Ishikawa (cell line): ENCODE measurements around the gene CPNE9.

Source experiments
- CEBPB ChIP-seq: IDR thresholded peaks from 2 replicates; pipeline ENCODE4 v1.6.1; 2012
- CREB1 ChIP-seq: IDR thresholded peaks from 2 replicates; pipeline ENCODE4 v1.6.1; 2012; ENCODE audit warnings: low read depth
- EGR1 ChIP-seq: IDR thresholded peaks from 2 replicates; pipeline ENCODE4 v1.6.1; 2012
- EP300 ChIP-seq: IDR thresholded peaks from 2 replicates; pipeline ENCODE4 v1.6.1; 2012; ENCODE audit warnings: borderline replicate concordance
- FOXM1 ChIP-seq: IDR thresholded peaks from 2 replicates; pipeline ENCODE4 v1.6.1; 2012; ENCODE audit warnings: low read depth, borderline replicate concordance
- NFIC ChIP-seq: IDR thresholded peaks from 2 replicates; pipeline ENCODE4 v1.6.1; 2012
- RAD21 ChIP-seq: IDR thresholded peaks from 2 replicates; pipeline ENCODE4 v1.6.1; 2012; ENCODE audit warnings: low read depth
- TAF1 ChIP-seq: IDR thresholded peaks from 2 replicates; pipeline ENCODE4 v1.6.1; 2012; ENCODE audit warnings: low read depth, mild to moderate bottlenecking
- TCF12 ChIP-seq: IDR thresholded peaks from 2 replicates; pipeline ENCODE4 v1.6.1; 2012; ENCODE audit warnings: low read depth
- TEAD4 ChIP-seq: IDR thresholded peaks from 2 replicates; pipeline ENCODE4 v1.6.1; 2012
- YY1 ChIP-seq: IDR thresholded peaks from 2 replicates; pipeline ENCODE4 v1.6.1; 2012; ENCODE audit warnings: low read depth
- ZBTB7A ChIP-seq: IDR thresholded peaks from 2 replicates; pipeline ENCODE4 v1.6.1; 2012; ENCODE audit warnings: low read depth
- TF ChIP-seq, protein P1 (sequence below): IDR thresholded peaks from 2 replicates; pipeline ENCODE4 v1.6.1; 2012
- TF ChIP-seq, protein P2 (sequence below): IDR thresholded peaks from 2 replicates; pipeline ENCODE4 v1.6.1; 2012
- TF ChIP-seq, protein P3 (sequence below): IDR thresholded peaks from 2 replicates; pipeline ENCODE4 v1.6.1; 2012; ENCODE audit warnings: low read depth, mild to moderate bottlenecking

Gene CPNE9

DNA sequence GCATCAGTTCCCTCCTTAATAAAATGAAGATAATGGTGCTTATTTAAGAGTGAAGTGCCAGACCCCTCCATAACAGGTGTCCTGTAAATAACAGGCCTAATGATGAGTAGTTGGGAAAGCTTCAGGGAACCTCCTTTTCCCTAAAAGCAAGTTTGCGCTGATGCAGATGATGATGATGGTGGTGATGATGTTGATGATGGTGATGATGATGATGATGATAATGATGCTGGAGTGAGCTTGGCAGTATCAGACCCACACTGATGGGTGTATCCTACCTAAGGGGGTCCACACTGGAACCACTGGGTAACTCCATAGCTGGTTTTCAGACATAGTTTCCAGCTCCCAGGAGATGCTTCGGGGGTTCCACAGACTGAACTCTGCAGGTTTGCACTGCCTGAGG, 29.9 kb upstream of the CPNE9 start:
- TF ChIP-seq EGR1 (no peak), YY1 (no peak), FOXM1 (no peak), RAD21 (no peak), NFIC (no peak), CREB1 (no peak)
- TF ChIP-seq, protein P1, sequence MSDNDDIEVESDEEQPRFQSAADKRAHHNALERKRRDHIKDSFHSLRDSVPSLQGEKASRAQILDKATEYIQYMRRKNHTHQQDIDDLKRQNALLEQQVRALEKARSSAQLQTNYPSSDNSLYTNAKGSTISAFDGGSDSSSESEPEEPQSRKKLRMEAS = no peak
- TF ChIP-seq, protein P2, sequence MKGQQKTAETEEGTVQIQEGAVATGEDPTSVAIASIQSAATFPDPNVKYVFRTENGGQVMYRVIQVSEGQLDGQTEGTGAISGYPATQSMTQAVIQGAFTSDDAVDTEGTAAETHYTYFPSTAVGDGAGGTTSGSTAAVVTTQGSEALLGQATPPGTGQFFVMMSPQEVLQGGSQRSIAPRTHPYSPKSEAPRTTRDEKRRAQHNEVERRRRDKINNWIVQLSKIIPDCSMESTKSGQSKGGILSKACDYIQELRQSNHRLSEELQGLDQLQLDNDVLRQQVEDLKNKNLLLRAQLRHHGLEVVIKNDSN = no peak

DNA sequence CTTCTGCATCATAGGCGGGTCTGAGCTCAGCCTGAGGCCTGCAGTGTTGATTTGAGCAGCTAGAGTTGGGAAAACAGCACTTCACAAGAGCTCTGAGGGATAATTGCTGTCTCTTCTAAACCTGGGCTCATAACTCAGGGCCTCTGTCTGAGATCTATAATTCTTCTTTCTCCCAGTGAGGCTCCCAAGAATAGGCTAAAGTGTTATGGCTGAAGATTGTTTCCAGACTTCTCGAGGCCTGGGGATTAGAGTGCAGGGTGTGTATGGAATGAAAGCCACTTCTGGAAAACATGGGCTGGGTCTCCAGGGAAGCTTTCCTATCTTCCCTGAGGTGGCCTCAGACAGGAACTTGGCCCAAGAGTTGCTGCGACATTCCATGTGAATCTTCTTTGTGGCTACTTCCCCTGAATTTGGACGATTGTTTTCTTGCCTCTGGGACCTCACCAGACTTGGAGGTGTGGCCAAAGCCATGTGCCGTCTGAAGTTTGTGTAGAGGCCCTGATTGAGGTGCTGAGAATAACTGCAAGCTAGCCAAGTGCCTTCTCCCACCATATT, 27.8 kb upstream of the CPNE9 start:
- TF ChIP-seq, protein P3, sequence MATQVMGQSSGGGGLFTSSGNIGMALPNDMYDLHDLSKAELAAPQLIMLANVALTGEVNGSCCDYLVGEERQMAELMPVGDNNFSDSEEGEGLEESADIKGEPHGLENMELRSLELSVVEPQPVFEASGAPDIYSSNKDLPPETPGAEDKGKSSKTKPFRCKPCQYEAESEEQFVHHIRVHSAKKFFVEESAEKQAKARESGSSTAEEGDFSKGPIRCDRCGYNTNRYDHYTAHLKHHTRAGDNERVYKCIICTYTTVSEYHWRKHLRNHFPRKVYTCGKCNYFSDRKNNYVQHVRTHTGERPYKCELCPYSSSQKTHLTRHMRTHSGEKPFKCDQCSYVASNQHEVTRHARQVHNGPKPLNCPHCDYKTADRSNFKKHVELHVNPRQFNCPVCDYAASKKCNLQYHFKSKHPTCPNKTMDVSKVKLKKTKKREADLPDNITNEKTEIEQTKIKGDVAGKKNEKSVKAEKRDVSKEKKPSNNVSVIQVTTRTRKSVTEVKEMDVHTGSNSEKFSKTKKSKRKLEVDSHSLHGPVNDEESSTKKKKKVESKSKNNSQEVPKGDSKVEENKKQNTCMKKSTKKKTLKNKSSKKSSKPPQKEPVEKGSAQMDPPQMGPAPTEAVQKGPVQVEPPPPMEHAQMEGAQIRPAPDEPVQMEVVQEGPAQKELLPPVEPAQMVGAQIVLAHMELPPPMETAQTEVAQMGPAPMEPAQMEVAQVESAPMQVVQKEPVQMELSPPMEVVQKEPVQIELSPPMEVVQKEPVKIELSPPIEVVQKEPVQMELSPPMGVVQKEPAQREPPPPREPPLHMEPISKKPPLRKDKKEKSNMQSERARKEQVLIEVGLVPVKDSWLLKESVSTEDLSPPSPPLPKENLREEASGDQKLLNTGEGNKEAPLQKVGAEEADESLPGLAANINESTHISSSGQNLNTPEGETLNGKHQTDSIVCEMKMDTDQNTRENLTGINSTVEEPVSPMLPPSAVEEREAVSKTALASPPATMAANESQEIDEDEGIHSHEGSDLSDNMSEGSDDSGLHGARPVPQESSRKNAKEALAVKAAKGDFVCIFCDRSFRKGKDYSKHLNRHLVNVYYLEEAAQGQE = no peak
- TF ChIP-seq RAD21 (no peak), CREB1 (no peak), TEAD4 (no peak), YY1 (no peak), FOXM1 (no peak), ZBTB7A (no peak), CEBPB (no peak)
- TF ChIP-seq, protein P1 = no peak
- TF ChIP-seq, protein P2 = no peak

DNA sequence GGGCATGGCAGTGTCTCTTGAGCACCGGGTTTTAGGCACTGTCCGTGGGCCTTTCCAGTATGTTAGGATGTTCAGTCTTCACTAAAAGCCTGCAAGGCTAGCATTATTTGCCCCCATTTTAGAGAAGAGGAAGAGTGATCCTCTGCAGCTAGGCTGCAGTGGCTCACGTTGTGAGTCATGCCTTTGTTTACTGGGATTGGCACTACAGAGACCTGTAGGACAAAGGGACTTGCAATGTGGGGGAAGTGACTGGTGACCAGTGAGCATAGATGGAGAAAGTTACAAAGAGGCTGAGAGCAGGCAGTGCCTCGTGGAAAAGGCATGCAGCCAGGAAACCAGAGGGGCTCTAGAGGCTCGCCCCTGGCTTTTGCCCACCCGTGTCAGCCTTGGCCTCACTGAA, 26.8 kb upstream of the CPNE9 start:
- TF ChIP-seq RAD21 (no peak), TEAD4 (no peak), CEBPB (no peak), EP300 (no peak), FOXM1 (no peak), NFIC (no peak), ZBTB7A (no peak), TCF12 (no peak), YY1 (no peak)
- TF ChIP-seq, protein P2 = no peak

DNA sequence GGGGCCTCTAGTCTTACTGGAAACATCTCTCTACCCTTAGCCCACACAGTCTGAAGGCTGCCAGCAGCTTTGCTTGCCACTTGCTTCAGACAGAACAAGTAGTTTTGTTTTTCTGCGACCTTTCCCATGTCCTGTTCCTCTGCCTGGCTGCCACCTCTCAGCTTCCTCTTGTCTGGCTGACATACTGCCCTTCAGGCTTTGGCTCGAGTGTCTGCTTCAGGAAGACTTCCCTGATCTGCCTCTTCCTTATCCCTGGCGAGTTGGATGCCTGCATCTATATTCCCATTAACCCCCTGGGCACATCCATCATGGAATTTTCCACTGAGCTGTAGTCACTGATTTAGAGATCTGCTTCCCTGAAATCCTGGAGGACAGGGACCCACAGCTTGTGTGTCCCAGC, 25.1 kb upstream of the CPNE9 start:
- TF ChIP-seq EGR1 = no peak
- TF ChIP-seq, protein P2 = no peak
- TF ChIP-seq NFIC = no peak
- TF ChIP-seq EP300 = no peak
- TF ChIP-seq TAF1 = no peak
- TF ChIP-seq FOXM1 = no peak
- TF ChIP-seq CEBPB = no peak
- TF ChIP-seq YY1 = no peak
- no peak for TF ChIP-seq CREB1
- no peak for TF ChIP-seq TCF12
- TF ChIP-seq, protein P3 = no peak
- TF ChIP-seq TEAD4 = no peak
- TF ChIP-seq ZBTB7A = no peak
- TF ChIP-seq RAD21 = no peak
- TF ChIP-seq, protein P1 = no peak

DNA sequence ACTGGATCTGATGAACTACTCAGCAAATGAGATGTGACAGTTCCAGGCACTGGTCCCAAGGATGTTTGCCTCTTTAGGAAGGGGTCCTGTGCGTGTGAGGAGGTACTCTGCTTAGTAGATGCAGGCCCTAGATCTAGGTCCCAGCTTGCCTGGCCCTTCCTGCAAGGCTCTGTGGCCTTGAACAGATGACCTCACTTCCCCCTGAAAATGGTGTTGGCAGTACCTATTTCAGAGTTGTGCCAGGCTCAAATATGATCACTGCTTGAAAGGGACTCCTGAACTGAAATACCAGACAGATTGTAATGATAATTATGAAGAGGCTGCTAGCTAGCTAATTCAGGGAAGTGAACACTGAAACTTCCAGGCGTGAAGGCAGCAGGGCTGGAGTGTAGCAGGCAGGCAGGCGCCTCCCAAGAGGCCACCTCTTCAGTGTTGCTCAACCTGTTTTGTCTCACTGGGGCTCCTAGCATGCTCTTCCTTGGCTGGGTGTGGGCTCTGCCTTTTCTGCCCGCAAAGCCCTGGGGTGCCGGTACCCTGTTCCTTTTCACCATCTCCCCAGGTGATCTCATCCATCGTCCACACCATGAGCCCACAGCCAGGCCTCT, 24.1 kb upstream of the CPNE9 start:
- no peak for TF ChIP-seq CREB1
- TF ChIP-seq YY1 = no peak
- no peak for TF ChIP-seq NFIC
- TF ChIP-seq TAF1 = no peak
- TF ChIP-seq RAD21 = no peak
- no peak for TF ChIP-seq ZBTB7A
- TF ChIP-seq EP300 = no peak
